Activated CD4-positive, alpha-beta T cell treated with anti-CD3 and anti-CD28 coated beads, Interleukin-2, Interleukin-6, amounts not matched to agents 100 ng/mL and 50 ng/mL, durations not matched to agents 16 hours and 8 hours (primary cell): Measurements from ENCODE around the gene EEF2KMT.
"Not testable (repeated sequence)": the region's sequence is repeated elsewhere in the genome, so short reads cannot be mapped to it uniquely, and the experiment has no call there.

ENCODE experiments used
- DNase-seq: peaks from one replicate; pipeline ENCODE4 v3.0.0-alpha.2; 2020

Gene EEF2KMT

GRCh38 chr16:5097470-5098220 is at the start of gene EEF2KMT:
Gene EEF2KMT, minus strand, starts transcription at chr16:5097795. Its CDS starts 56 bp downstream, at chr16:5097739.
- peak; percentile 98 for DNase-seq

GRCh38 chr16:5144621-5144956 is 47.0 kb upstream of the EEF2KMT start:
- not testable (repeated sequence) for DNase-seq

- DNase-seq = no peak
These were observed 46.4 kb upstream of the EEF2KMT start for GRCh38 chr16:5143761-5144620.

- DNase-seq = not testable (repeated sequence)
These were observed 42.6 kb upstream of the EEF2KMT start for GRCh38 chr16:5140151-5140550.

GRCh38 chr16:5134739-5135452 is 37.3 kb upstream of the EEF2KMT start:
- DNase-seq = not testable (repeated sequence)

GRCh38 chr16:5132915-5133600 is 35.5 kb upstream of the EEF2KMT start:
- DNase-seq = not testable (repeated sequence)

DNA sequence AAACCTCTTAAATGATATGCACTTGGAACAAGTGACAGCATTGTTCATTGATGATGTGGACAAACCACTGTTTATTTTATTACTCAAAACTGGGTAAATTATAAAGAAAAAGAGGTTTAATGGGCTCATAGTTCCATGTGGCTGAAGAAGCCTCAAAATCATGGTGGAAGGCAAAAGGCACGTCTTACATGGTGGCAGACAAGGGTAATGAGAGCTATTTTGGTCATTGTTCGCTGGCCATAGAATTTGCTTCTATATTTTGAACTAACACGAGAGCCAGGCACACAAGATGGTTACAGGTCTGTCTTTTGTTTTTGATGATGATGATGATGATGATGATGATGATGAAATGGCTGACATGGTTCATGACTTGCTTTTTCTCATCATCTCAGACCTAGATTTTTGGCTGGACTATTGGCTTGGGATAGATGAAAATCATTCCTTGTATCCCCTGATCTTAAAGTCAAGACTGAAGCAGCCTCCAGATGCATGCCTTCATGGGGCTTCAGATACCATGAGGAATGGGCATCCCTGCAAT is 33.9 kb upstream of the EEF2KMT start:
- DNase-seq = not testable (repeated sequence)

GRCh38 chr16:5117300-5118087 is 19.9 kb upstream of the EEF2KMT start:
- DNase-seq = not testable (repeated sequence)

DNA sequence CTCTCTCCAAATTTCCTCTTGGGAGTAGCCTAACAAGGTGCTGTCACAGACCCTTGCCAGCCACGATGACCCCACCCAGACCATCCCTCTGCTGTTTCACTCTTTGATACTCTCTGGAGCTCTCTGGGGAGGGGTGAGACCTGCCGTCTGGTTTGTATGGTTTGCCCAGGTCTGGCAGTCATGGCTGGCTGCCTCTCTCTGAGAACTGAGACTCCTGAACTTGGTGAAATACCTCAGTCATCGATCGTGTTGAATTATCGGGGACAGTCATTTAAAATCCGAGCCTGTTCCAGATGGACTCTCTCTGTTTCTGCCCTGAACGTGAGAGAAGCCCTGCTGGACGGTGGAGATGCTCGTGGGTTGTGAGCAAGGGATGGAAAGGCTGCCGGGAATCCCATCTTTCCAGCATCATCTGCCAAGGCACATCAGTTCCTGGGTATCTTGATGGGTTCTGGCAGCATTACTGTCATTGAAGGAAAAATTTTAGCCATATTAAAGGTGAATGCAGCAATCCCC is 19.2 kb upstream of the EEF2KMT start:
- DNase-seq = not testable (repeated sequence)

DNA sequence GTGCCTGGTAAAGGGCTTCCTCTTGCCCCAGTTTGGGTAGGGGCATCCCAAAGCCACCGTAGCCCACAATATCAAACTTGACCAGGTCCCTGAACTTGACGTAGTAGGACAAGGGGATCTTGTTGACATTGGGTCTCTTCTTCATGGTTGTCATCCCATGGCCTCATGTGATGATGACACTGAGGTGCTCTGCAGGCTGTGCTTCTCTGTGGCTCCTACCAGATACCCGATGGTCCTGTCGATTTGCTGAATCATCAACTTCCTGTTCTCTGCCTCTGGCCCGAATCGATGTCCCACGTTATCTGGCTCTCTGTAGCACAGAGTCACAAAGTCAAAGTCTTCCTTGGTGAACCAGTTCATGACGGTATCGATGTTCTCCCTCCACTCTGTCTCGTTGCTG is 13.3 kb upstream of the EEF2KMT start:
- DNase-seq = not testable (repeated sequence)

DNA sequence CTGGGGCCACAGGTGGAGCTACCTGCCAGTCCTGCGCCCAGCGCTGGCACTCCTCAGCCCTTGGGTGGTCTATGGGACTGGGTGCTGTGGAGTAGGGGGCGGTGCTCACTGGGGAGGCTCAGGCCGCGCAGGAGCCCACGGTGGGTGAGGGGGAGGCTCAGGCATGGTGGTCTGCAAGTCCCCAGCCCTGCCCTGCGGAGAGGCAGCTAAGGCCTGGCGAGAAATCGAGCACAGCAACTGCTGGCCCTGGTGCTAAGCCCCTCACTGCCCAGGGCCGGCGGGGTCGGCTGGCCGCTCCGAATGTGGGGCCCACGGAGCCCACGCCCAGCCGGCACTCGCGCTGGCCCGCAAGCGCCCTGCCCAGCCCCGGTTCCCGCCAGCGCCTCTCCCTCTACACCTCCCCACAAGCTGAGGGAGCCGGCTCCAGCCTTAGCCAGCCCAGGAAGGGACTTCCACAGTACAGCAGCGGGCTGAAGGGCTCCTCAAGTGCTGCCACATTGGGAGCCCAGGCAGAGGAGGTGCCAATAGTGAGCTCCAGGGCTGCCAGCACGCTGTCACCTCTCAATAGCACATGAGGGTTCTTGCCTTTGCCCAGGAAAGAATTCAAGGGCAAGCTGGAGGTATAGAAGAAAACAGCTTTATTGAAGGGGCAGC is 11.0 kb upstream of the EEF2KMT start:
- DNase-seq = no peak

DNA sequence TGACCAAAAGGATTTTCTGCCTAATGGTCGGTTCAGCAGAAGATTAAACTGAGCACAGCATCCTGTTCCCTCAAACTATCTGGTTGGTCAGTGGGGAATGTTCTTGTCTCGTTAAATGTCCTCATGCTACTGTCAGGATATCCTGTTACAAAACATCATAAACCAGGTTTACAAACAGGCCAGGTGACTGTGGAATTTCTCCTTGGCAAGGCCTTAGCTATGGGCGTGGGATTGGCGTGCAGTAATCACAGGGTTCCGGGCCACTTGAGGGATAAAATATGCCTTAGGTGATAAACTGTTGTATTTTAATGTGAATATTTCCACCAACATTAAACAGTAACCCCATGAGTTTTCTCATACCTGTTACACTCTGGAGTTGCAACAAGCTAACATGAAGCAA is 7.4 kb upstream of the EEF2KMT start:
- DNase-seq = not testable (repeated sequence)

DNA sequence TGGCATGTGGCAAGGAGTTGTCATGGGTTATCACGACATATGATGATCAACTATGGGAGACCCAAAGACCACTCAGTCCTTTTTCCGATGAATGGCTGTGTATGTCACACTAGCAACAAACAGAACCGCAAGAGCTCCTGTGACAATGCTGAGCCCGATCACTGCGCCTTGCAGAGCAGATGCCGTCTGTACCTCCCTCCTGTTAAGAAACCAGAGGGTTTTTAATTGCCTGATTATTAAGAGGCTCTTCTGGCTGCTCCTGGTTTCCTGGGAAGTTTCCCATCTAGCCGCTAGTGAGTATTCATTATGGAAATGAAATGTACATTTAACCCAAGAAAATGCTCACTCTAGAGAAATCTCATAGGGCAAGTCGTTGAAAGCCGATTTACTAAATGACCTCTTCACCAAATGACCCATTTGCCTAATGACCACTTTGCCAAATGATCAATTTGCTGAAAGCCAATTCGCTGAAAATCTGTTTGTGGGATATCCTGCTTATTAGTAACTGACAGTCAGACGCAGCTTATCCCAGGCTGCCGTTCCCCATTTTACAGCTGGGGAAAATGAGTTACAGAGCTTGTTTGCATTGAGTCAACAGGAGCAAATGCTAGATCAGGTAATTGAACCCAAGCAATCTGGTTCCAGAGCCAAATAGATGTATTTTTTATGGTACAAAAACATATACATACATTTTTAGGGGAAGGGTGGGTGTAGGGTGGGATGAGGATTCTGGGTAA is 5.9 kb upstream of the EEF2KMT start:
- DNase-seq = not testable (repeated sequence)

DNA sequence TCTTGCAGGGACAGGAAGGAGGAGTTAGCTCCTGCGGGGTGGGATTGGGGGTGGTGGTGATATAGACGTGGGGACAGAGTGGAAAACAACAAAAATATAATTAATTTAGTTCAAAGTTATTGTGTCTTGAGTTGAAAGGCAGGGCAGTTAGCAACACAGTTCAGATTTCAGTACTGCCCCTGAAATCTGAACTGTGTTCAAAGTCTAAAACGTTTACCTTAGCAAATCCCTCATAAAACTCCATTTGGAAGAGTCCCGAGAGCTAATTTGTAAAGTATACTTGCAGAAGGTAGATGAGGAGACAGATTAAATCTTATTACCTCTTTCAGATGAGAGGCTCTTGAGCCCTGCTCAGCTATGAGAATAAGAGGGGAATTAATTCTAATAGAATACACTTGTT is 1.6 kb upstream of the EEF2KMT start:
- not testable (repeated sequence) for DNase-seq

GRCh38 chr16:5098221-5099159 is 895 bp upstream of the EEF2KMT start:
- peak; percentile 73 for DNase-seq

DNA sequence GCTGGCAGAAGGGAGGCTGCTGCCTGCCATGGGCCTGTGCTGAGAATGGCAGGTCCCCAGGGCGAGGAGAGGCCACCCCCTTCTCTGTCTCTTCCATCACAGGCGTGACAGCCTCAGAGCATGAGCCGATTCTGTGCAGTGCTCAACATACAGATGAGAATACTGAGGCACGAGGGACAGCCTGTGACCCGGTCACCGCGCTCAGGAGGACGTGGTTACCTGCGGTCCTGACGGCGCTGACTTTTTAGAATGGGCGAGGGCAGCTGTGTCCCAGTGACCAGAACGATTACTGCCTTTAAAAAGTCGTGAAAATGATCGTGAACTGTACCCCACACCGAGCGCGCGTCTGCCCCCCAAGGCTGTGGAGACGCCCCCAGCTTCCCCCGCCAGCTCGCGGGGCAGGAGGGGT is 530 bp downstream of the EEF2KMT start:
- DNase-seq = peak; percentile 39

DNA sequence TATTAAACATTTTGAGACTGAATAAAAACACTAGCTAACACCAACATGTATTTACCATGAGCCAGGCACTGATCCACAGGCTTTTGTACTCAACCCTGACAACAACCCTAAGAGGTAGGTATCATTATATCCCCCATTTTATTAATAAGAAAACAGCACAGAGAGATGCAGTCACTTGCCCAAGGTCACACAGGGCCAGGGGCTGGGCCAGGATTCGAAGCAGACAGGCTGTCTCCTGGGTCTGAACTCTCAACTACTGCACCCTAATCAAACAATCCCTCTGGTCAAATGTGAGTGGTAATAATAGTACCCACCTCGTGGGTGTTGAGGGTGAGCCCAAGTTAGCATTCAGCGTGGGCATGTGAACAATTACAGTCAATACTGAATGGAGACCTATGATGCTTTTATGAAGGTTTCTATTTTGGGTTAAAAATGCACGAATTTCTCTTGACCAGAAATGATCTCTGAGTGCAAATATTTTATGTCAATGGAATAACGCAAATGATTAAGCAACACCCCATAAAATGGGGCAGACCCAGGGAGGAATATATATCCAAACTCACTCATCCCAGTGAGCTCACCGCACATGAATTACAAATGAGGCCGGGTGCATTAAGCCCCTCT is 1.0 kb downstream of the EEF2KMT start:
- not testable (repeated sequence) for DNase-seq

- not testable (repeated sequence) for DNase-seq
These were observed 2.3 kb downstream of the EEF2KMT start for GRCh38 chr16:5095145-5095830.
